GM19043 (cell line): ENCODE measurements around the gene LDLRAD4.

Experiments
- ATAC-seq: cut with Tn5 transposase; IDR thresholded peaks from one replicate; pipeline ENCODE4 v1.9.1; 2021; ENCODE audit warnings: low read depth; ENCODE audit not compliant: unreplicated experiment

LDLRAD4 gene

GRCh38 chr18:13420969-13421686, 202.6 kb downstream of the LDLRAD4 start:
- ATAC-seq = no peak

DNA sequence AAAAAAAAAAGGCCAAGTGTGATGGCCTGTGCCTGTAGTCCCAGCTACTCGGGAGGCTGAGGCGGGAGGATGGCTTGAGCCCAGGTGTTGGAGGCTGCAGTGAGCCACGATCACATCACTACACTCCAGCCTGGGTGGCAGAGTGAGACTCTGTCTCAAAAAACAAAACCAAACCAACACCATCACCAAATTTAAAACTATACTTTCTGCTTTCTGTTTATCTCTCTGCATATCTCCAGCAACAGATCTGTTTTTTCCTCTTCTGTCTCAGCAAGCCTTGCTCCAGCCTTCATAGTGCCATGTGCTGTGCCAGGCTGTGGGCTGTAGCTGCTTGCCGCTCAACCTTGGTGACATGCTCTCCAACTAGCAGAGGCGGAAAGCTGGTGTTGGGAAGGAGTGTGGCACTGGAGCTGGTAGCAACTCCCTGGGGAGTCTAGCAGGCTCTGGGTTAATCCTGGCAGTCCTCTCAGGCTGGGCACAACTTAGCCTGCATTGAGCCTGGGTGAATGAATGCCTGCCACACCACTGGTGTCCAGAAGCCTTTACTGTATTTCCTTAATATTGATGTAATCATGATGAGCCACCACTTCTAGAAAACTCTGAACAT, 204.1 kb downstream of the LDLRAD4 start:
- no peak for ATAC-seq

GRCh38 chr18:13423352-13423751, 204.8 kb downstream of the LDLRAD4 start:
- no peak for ATAC-seq

GRCh38 chr18:13424363-13424762, 205.8 kb downstream of the LDLRAD4 start:
- no peak for ATAC-seq

- no peak for ATAC-seq
Measured at GRCh38 chr18:13425357-13426091, 207.0 kb downstream of the LDLRAD4 start.

DNA sequence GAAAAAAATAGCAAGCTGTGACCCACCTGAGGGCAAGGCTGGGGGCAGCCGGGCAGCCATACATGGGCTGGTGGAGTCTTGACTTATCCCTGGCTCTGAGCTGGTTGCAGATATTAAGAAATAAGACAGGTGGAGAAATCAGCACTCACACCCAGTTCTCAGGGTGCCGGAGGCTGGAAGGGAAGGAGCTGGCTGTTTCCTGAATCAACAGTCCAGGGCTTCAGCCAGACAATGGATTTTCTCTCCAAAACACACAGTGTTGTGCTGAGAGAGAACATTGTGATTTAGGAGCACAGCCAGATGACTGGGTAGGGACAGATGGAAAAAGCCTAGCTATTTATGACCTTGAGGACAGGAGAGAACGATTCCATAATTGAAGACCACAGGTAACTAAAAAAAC, 208.8 kb downstream of the LDLRAD4 start:
- no peak for ATAC-seq

GRCh38 chr18:13428319-13428718, 209.8 kb downstream of the LDLRAD4 start:
- no peak for ATAC-seq

- ATAC-seq = no peak
Measured at GRCh38 chr18:13429016-13429415, 210.5 kb downstream of the LDLRAD4 start.

DNA sequence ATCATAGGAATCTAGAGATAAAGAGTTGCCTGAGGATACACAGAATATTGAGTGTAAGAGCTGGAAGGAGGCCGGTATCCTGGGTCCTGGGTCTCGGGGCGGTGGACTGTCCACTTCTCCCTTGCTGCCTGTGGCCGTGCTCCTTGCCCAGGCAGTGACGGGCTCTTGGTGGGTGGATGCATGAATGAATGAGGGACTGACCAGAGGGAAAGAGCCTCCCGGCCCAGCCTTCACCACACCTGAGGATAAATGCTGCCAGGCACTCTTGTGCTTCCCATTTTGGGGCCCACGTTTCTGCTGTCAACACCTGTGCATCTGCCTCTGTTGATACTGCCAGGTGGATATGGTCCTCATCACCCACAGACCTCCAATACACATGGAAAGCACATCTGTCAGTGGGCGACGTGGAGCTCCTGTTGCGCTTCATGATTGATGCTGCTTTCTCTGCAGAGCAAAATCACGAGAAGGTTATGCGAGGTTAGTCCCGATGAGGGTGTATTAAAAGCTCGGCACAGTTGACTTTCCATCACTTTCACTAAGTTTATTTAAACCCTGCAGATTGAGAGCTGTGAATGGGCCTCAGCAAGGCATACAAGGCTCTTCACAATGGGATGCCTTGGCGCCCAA, 211.4 kb downstream of the LDLRAD4 start:
- ATAC-seq = no peak

DNA sequence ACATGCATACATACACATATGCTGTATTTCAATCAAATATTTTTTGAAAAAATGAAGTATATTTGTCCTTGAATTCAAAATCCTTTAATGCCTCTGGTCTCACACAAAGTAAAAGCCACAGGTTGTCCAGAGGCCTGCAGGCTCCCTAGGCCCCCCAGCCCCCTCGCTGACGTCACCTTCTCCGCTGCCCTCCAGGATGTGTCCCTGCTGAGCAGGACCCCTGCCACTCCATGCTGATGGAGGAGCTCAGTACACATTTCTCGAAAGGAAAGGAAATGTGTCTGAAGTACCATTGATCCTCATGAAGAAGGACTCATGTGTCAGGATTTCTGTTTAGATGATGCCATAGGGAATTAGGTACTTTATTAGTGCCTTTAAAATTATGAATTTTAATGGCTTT, 212.1 kb downstream of the LDLRAD4 start:
- no peak for ATAC-seq

DNA sequence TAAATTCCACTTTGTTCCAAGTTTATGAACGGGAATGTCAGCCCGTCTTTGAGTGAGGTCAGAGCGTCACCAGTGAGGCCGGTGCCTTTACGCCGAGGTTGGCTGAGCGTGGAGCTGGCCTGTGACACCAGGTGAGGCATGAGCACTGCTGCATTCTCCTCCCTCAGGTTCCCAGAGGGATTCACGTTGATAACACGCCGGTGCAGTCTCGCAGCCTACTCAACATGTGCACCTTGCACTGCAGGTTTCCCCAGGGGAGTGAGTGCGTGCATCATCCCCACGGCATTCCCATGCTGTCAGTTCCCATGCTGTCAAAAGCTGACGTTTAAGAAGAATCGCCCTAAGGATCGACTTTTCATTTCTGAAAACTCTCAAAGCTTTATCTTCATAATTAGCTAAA, 213.3 kb downstream of the LDLRAD4 start:
- no peak for ATAC-seq

DNA sequence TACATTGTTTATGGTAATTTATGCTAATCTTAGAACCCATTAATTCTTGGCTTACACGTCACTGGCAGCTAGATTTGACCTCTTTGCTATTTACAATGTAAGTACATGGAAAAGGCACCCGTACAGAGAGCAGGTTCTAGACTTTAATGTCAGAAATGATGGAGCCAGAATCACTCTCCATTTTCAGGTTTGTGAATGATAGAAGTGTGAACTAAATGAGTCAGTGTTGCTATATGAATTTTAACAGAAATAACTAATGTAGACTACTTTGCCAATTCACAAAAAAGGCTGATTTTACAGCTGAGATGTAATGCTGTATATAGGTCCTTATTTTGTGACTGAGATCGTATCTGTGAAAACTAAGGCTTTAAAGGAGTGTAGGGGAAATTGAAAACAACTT, 214.6 kb downstream of the LDLRAD4 start:
- ATAC-seq = no peak

- no peak for ATAC-seq
Measured at GRCh38 chr18:13433685-13434084, 215.1 kb downstream of the LDLRAD4 start.

DNA sequence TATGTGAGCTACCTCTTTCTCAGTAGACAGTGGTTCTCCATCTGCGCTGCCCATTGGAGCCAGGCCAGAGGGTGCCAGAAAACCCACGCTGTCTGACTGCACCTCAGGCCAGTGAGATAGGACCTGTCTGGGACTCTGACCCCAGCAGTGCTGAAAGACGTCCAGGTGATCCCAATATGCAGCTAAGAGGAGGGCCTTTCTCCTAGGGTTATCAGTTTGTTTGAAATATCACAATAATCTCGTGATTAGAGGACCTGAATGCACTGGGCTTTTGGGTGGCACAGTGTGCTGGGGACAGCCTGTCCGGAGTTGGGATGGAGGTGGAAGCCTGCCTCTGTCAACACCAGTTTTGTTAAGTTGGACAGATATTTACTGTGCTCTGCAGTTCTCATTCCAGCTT, 216.3 kb downstream of the LDLRAD4 start:
- no peak for ATAC-seq

- no peak for ATAC-seq
Measured at GRCh38 chr18:13435586-13436333, 217.2 kb downstream of the LDLRAD4 start.

DNA sequence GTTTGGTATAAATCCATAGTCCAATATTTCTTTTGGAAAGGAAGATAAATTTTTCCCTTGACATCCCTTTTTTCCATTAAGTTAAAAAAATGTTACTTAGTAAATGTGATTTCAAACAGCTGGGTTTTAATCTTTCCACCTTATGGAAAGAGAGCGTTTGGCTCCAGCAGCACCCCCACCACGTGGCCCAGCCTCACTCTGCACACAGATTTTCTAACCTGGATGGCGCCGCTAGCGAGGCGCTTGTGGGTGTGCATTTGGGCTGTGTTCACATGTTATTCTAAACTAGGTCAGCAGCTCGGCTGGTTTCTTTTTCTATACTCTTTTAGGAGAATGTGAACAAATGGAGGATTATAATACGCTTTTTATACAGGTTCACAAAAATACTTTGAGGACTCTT, 218.0 kb downstream of the LDLRAD4 start:
- no peak for ATAC-seq

- ATAC-seq = no peak
Measured at GRCh38 chr18:13437034-13437433, 218.5 kb downstream of the LDLRAD4 start.

DNA sequence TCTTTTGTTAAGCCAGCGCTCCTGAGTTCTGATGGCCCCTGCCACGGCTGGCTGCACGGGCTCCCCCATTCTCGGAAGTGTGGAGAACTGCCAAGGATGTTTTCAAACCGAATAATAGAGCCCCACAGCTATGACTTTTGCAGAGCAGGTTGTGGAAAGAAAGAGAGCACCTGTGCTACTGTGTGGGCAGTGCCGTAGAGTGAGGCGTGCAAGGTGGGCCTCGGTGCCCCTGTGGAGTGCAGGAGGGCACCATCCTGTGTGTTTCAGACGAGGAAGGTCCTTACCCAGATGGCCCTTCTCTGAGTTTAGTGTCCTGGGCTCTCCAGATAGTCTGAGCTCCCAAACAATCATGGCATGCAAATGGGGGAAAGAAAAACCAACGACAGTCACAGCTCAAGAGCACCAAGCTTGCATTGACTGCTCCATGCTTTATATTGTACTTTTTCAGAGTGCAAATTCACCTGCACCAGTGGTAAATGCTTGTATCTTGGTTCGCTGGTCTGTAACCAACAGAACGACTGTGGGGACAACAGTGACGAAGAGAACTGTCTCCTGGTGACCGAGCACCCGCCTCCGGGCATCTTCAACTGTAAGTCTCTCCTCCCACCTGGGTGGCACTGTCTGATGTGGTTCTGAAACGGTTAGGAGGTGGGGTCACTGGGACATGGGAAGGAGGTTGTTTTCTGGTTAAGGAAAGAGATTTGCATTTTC, 219.4 kb downstream of the LDLRAD4 start:
- no peak for ATAC-seq

DNA sequence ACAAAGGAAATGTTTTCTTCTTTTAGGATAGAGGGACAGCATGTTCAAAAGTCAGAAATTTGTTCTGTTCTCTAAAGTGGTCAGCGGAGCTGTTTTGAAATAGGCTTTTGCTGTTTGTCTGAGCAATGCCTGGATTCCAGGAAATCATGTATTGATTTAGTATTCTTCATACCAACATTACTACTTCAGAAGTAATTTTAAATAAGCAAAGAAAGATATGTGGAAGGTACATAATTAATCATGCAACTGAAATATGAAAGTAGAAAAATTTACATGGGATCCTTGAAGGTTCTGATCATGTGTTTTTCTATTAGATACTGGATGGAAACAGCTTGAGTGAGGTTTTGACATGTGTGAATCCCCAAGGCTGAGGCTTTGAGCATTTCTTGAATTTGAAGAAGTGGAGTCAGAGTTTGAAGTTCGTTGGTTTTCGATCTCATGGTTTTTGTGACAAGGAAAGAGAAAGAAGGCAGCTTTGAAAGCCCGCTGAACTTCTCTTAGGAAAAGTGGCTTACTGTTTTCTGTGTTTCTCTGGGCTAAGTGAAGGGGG, 220.0 kb downstream of the LDLRAD4 start:
- no peak for ATAC-seq

GRCh38 chr18:13439461-13439860, 220.9 kb downstream of the LDLRAD4 start:
- no peak for ATAC-seq
